Neural cell (in vitro differentiated cells): ENCODE data around the gene ACHE. TPM values are rescaled to one million over a fixed set of nuclear protein-coding genes. Genes with fewer than 3 reads are reported as not detected.

Experiments
- H2AFZ ChIP-seq: fragments of 200-600, 300-800 bp; sonication (generic), shearing (Covaris generic); 2 replicates; pipeline ENCODE4 v1.6.0; 2014; ENCODE audit warnings: low read depth, mild to moderate bottlenecking, antibody characterized with exemption, low read length, moderate library complexity
- H3F3A ChIP-seq: fragments of 200-600 bp; shearing (Covaris generic); 2 replicates; pipeline ENCODE4 v1.6.1; 2016; ENCODE audit warnings: mild to moderate bottlenecking, moderate library complexity, mixed read lengths, antibody characterized with exemption, low read length; ENCODE audit not compliant: insufficient read depth, poor library complexity, severe bottlenecking
- H3K27ac ChIP-seq: fragments of 200-600, 300-800 bp; sonication (generic), shearing (Covaris generic); 2 replicates; pipeline ENCODE4 v1.5.1; 2014; ENCODE audit warnings: mild to moderate bottlenecking, low read length, moderate library complexity
- H3K27me3 ChIP-seq: fragments of 300-800, 200-600 bp; sonication (generic), shearing (Covaris generic); 2 replicates; pipeline ENCODE4 v1.6.0; 2014; ENCODE audit warnings: mild to moderate bottlenecking, low read depth, low read length, moderate library complexity; ENCODE audit not compliant: insufficient read depth
- H3K36me3 ChIP-seq: fragments of 300-800, 200-600 bp; sonication (generic), shearing (Covaris generic); 2 replicates; pipeline ENCODE4 v1.5.1; 2014; ENCODE audit warnings: mild to moderate bottlenecking, antibody characterized with exemption, low read length, moderate library complexity; ENCODE audit not compliant: insufficient read depth
- H3K4me2 ChIP-seq: fragments of 300-800, 200-600 bp; sonication (generic), shearing (Covaris generic); 2 replicates; pipeline ENCODE4 v1.6.0; 2014; ENCODE audit warnings: mild to moderate bottlenecking, low read length
- H3K4me3 ChIP-seq: fragments of 300-800, 200-600 bp; sonication (generic), shearing (Covaris generic); 2 replicates; pipeline ENCODE4 v1.5.1; 2014; ENCODE audit warnings: mild to moderate bottlenecking, low read length, moderate library complexity
- H3K79me2 ChIP-seq: fragments of 200-600 bp; shearing (Covaris generic); replicated peaks from 2 replicates; pipeline ENCODE4 v1.6.0; 2014; ENCODE audit warnings: mild to moderate bottlenecking, low read length, moderate library complexity; ENCODE audit not compliant: insufficient read depth
- H3K9ac ChIP-seq: fragments of 300-800, 200-600 bp; sonication (generic), shearing (Covaris generic); 2 replicates; pipeline ENCODE4 v1.6.1; 2016; ENCODE audit warnings: mild to moderate bottlenecking, low read length, mixed read lengths
- H3K9me2 ChIP-seq: fragments of 200-600 bp; shearing (Covaris generic); 2 replicates; pipeline ENCODE4 v1.6.1; 2016; ENCODE audit warnings: mild to moderate bottlenecking, low read length, mixed read lengths; ENCODE audit not compliant: insufficient read depth
- H3K9me3 ChIP-seq: fragments of 200-600, 300-800 bp; sonication (generic), shearing (Covaris generic); 2 replicates; pipeline ENCODE4 v1.6.1; 2016; ENCODE audit warnings: mild to moderate bottlenecking, mixed run types, low read length, moderate library complexity, mixed read lengths
- H4K20me1 ChIP-seq: fragments of 200-600 bp; shearing (Covaris generic); 2 replicates; pipeline ENCODE4 v1.6.1; 2016; ENCODE audit warnings: mild to moderate bottlenecking, mixed run types; ENCODE audit not compliant: insufficient read depth
- EP300 ChIP-seq: fragments of 450-650 bp; conservative IDR thresholded peaks from 2 replicates; pipeline ENCODE4 v1.6.1; 2014; ENCODE audit warnings: antibody characterized with exemption, mild to moderate bottlenecking, moderate library complexity; ENCODE audit not compliant: poor library complexity, severe bottlenecking
- EZH2 ChIP-seq: fragments of 200-600, 300-800 bp; shearing (Covaris generic), sonication (generic); IDR thresholded peaks from 2 replicates; pipeline ENCODE4 v1.6.1; 2014; ENCODE audit warnings: antibody characterized with exemption, low read length, borderline replicate concordance, mild to moderate bottlenecking; ENCODE audit not compliant: insufficient read depth, poor library complexity, severe bottlenecking
- MXI1 ChIP-seq: fragments of 450-650 bp; conservative IDR thresholded peaks from 2 replicates; pipeline ENCODE4 v1.6.1; 2014; ENCODE audit warnings: antibody characterized with exemption, mild to moderate bottlenecking; ENCODE audit not compliant: poor library complexity, severe bottlenecking
- POLR2AphosphoS5 ChIP-seq: IDR thresholded peaks from 2 replicates; pipeline ENCODE4 v1.6.1; 2012
- RAD21 ChIP-seq: fragments of 450-650 bp; conservative IDR thresholded peaks from 2 replicates; pipeline ENCODE4 v1.6.1; 2014; ENCODE audit warnings: antibody characterized with exemption, mild to moderate bottlenecking, moderate library complexity
- SMC3 ChIP-seq: fragments of 450-650 bp; conservative IDR thresholded peaks from 2 replicates; pipeline ENCODE4 v1.6.1; 2014; ENCODE audit warnings: antibody characterized with exemption, mild to moderate bottlenecking, moderate library complexity; ENCODE audit not compliant: poor library complexity
- TAF1 ChIP-seq: IDR thresholded peaks from 2 replicates; pipeline ENCODE4 v1.6.1; 2012; ENCODE audit warnings: low read depth
- polyA plus RNA-seq: library from polyadenylated mRNA; depleted of rRNA; stranded (reverse); fragments of >200 nt; gene quantifications from 2 replicates; pipeline ENCODE4 v1.2.3, GENCODE V29; 2014
- TF ChIP-seq, protein P1 (sequence below): fragments of 450-650 bp; IDR thresholded peaks from 2 replicates; pipeline ENCODE4 v1.5.1; 2014; ENCODE audit warnings: antibody characterized with exemption, mild to moderate bottlenecking, moderate library complexity; ENCODE audit not compliant: poor library complexity, severe bottlenecking
- TF ChIP-seq, protein P2 (sequence below): IDR thresholded peaks from 2 replicates; pipeline ENCODE4 v1.6.1; 2012; ENCODE audit warnings: borderline replicate concordance

Gene ACHE
- polyA plus RNA-seq, 1 donor from 2014 or later: 12.2 TPM

DNA sequence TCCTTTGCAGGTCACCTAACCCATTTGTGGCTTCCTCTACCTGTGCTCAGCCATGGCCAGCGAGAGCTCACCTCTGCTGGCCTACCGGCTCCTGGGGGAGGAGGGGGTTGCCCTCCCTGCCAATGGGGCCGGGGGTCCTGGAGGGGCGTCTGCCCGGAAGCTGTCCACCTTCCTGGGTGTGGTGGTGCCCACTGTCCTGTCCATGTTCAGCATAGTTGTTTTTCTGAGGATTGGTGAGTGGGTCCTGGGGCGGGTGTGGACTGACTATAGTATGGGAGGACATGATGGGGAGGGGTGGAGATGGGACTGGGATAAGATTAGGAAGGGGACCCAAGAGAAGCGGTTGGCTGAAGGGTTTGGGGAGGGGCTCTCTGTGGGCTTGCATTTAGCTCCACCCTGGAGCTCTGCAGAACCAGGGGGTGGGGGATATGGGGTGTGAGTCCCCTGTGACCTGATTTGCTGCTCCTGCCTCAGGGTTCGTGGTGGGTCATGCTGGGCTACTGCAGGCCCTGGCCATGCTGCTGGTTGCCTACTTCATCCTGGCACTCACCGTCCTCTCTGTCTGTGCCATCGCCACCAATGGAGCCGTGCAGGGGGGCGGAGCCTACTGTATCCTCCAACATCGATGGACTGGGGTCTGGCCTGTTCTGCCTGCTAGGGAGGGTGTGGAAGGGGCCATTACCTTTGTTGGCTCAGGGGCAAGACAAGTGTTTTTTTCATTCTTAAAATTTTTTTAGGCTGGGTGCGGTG is 41.4 kb downstream of the ACHE start:
- no peak overlapping the region for H3K4me2 ChIP-seq
- no peak overlapping the region for H3K27ac ChIP-seq
- TF ChIP-seq, protein P1, sequence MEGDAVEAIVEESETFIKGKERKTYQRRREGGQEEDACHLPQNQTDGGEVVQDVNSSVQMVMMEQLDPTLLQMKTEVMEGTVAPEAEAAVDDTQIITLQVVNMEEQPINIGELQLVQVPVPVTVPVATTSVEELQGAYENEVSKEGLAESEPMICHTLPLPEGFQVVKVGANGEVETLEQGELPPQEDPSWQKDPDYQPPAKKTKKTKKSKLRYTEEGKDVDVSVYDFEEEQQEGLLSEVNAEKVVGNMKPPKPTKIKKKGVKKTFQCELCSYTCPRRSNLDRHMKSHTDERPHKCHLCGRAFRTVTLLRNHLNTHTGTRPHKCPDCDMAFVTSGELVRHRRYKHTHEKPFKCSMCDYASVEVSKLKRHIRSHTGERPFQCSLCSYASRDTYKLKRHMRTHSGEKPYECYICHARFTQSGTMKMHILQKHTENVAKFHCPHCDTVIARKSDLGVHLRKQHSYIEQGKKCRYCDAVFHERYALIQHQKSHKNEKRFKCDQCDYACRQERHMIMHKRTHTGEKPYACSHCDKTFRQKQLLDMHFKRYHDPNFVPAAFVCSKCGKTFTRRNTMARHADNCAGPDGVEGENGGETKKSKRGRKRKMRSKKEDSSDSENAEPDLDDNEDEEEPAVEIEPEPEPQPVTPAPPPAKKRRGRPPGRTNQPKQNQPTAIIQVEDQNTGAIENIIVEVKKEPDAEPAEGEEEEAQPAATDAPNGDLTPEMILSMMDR: no peak
- TF ChIP-seq RAD21 (no peak), SMC3 (no peak), MXI1 (no peak), TAF1 (no peak), EP300 (no peak), POLR2AphosphoS5 (no peak), EZH2 (no peak)
- TF ChIP-seq, protein P2, sequence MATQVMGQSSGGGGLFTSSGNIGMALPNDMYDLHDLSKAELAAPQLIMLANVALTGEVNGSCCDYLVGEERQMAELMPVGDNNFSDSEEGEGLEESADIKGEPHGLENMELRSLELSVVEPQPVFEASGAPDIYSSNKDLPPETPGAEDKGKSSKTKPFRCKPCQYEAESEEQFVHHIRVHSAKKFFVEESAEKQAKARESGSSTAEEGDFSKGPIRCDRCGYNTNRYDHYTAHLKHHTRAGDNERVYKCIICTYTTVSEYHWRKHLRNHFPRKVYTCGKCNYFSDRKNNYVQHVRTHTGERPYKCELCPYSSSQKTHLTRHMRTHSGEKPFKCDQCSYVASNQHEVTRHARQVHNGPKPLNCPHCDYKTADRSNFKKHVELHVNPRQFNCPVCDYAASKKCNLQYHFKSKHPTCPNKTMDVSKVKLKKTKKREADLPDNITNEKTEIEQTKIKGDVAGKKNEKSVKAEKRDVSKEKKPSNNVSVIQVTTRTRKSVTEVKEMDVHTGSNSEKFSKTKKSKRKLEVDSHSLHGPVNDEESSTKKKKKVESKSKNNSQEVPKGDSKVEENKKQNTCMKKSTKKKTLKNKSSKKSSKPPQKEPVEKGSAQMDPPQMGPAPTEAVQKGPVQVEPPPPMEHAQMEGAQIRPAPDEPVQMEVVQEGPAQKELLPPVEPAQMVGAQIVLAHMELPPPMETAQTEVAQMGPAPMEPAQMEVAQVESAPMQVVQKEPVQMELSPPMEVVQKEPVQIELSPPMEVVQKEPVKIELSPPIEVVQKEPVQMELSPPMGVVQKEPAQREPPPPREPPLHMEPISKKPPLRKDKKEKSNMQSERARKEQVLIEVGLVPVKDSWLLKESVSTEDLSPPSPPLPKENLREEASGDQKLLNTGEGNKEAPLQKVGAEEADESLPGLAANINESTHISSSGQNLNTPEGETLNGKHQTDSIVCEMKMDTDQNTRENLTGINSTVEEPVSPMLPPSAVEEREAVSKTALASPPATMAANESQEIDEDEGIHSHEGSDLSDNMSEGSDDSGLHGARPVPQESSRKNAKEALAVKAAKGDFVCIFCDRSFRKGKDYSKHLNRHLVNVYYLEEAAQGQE: no peak
- H3K4me3 ChIP-seq: no peak overlapping the region
- H3K36me3 ChIP-seq: no peaks in the 10 kb centered on the region
- H2AFZ ChIP-seq: no peak overlapping the region
- no peaks in the 10 kb centered on the region for H3K9me2 ChIP-seq
- no peaks in the 10 kb centered on the region for H3F3A ChIP-seq
- no peaks in the 10 kb centered on the region for H3K9me3 ChIP-seq
- H4K20me1 ChIP-seq: no peaks in the 10 kb centered on the region
- no peak overlapping the region for H3K9ac ChIP-seq
- H3K27me3 ChIP-seq: no peaks in the 10 kb centered on the region
- no peaks in the 10 kb centered on the region for H3K79me2 ChIP-seq

DNA sequence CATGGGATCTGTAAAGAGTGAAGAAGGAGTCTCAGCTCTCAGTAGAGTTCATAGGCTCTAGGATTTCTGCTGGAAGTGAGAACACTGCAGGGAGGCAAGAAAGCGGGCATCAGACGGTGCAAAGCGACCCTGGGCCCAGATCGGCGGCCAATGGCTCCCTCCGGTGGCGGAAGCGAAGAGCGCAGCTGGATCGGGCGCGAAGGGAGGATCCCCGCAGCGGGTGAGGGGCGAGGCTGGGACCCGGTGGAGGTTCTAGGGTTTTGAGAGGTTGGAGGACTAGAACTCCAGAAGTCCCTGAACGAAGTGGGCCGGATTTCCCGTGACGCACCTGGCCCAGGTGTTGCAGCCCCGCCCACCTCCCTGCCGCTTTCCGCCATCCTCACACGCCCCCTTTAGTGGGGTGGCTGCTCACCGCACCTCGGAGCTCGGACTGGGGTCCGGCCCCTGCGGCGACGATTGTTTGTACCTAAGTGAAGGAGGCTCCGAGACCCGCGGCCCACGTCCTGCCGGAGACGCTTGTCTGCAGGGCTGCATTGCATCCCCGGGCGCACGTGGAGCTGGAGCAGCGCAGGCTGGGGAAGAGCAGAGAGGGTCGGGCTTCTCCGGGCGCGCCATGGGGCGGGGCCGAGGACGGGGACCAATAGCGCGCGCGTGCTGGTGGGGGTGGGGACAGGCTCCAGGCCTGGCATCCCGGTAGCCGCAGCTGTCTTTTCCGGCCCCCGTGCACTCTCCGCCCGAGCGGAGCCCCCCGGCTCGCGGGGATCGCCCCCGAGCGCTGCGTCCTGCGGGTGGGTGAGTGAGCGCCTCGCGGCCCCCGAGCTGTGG is 43.4 kb downstream of the ACHE start, which contains the start of gene SLC12A9:
Gene SLC12A9 (plus strand): TSS at position 666 of the 825 bp plus-strand sequence. CDS start 1,485 bp downstream, outside the sequence.
- no peaks in the 10 kb centered on the region for H3K36me3 ChIP-seq
- peak within 1 kb of the TSS; percentile 82 for H3K4me2 ChIP-seq
- H3K27ac ChIP-seq: peak within 1 kb of the TSS; percentile 2
- peak within 1 kb of the TSS; percentile 80 for H3K4me3 ChIP-seq
- peak within 1 kb of the TSS; percentile 71 for H3K9ac ChIP-seq
- H3K79me2 ChIP-seq: no peaks in the 10 kb centered on the region
- H3F3A ChIP-seq: no peaks in the 10 kb centered on the region
- H3K27me3 ChIP-seq: no peaks in the 10 kb centered on the region
- H2AFZ ChIP-seq: peak within 1 kb of the TSS; percentile 93
- no peaks in the 10 kb centered on the region for H3K9me3 ChIP-seq
- H4K20me1 ChIP-seq: no peaks in the 10 kb centered on the region
- peak; percentile 100 for TF ChIP-seq MXI1
- TF ChIP-seq, protein P2: no peak
- TF ChIP-seq SMC3: peak; percentile 91
- peak; percentile 97 for TF ChIP-seq RAD21
- no peak for TF ChIP-seq EZH2
- TF ChIP-seq POLR2AphosphoS5: no peak
- TF ChIP-seq, protein P1: peak; percentile 99
- TF ChIP-seq TAF1: no peak
- peak; percentile 15 for TF ChIP-seq EP300
- H3K9me2 ChIP-seq: no peaks in the 10 kb centered on the region
